GM19099 (cell line): ENCODE data around the gene PLXNA2.

Experiments used
- POLR2A ChIP-seq: IDR thresholded peaks from 3 replicates; pipeline ENCODE4 v1.6.1; 2011; ENCODE audit warnings: low read depth; ENCODE audit not compliant: insufficient read length; ENCODE audit errors: extremely low read depth

PLXNA2 gene

DNA sequence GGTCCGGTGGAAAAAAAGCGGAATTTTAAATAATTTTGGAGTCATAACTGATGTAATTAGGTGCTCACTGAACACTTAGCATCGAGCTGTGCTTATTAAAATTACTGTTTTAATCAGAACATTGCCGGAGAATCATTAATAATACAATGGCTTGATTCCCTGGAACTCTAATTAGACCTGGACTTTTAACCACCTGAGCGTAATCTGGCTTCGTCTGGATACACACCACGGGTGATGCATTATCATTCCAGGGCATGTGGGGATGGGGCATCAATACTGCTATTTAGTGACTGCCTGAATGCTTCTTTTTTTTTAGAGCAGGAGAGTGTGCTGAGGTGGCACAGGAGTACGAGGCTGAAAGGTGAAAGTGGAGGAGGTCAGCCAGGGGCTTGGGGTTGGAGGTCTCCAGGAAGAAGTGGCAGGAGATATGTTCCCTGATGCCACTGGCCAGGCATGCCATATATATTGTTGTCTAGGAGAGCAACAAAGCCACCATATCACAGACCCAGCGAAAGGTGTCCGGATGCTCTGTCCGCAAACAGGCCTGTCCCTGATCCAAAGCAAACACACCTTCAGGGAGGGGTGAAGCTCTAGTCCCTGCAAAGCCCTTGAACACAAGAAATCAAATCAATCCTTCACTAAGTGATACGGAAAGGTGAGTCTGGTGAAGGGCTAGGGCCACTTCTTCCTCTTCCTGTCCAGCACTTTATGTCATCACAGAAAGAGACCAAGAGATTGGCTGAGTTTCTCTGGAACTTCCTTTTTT, 125.2 kb downstream of the PLXNA2 start:
- no peak for TF ChIP-seq POLR2A

- TF ChIP-seq POLR2A = no peak
Measured at GRCh38 chr1:208118306-208118705, 125.9 kb downstream of the PLXNA2 start.

DNA sequence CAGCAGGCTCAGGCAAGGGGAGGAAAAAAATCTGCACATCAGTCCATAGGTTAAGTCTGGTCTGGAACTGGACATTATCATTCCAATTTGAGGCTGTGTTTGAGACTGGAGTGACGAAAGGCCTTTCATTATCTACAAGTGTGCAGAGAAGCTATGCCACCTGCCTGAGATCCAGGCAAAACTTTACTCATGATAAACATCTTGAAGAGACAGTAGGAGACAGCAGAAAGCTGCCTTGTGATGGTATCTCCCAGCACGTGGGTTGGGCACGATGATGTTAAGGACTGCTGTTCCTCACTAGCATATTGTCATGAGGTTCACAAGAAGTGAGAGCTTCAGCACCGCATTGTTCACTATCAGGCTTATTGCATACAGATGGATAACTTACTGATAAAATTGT, 126.4 kb downstream of the PLXNA2 start:
- no peak for TF ChIP-seq POLR2A

- TF ChIP-seq POLR2A = no peak
Measured at GRCh38 chr1:208117409-208117808, 126.8 kb downstream of the PLXNA2 start.

DNA sequence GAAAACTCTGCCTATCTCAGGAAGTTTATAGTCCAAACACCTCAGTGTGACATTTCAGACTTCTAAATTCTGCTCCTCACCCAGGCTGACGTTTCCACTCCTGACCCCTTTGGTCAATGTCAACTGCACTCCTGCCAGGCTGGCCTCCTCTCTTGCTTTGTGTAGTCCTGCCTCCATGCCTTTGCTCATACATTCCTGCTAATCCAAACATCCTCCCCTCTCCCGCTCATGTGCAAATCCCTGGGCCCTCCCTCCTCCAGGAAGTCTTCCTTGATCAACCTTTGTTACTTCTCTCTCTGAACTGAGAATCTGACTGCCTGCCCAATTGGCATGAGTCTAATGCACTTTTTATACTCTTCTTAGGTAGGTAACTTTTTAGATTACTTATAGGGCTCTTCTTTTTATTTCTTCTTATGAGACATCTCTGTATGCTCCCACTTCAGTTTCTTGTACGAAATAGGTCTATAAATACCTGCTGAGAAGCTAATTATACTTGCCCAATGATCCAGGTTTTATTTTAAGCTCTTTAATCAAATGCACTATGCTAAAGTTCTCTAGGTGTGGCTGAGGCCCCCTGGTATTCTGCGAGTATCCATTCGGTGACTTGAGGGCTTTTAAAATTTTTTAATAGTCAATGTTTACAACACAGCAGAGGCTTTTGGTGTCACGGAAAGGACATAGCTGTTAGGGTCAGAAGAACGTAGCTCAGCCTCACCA, 128.1 kb downstream of the PLXNA2 start:
- no peak for TF ChIP-seq POLR2A

GRCh38 chr1:208113011-208113410, 131.2 kb downstream of the PLXNA2 start:
- TF ChIP-seq POLR2A = no peak

DNA sequence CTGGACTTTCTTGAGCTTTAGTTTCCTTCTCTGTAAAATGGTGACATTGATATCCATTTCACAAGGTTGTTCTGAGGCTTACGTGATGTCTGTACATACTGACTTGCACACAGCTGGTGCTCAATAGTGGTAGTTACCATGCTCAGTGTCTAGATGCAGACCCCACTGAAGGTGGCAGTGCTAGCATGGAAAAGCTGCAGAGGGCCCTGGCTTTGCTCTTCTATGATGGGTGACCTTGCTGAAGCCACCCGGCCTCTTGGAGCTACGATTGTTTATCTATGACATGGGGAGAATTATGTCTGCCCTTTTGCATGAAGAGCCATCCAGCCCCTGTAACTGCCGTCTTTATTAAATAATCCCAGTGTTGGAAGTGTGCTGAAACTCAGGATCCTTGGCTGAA, 131.8 kb downstream of the PLXNA2 start:
- no peak for TF ChIP-seq POLR2A

DNA sequence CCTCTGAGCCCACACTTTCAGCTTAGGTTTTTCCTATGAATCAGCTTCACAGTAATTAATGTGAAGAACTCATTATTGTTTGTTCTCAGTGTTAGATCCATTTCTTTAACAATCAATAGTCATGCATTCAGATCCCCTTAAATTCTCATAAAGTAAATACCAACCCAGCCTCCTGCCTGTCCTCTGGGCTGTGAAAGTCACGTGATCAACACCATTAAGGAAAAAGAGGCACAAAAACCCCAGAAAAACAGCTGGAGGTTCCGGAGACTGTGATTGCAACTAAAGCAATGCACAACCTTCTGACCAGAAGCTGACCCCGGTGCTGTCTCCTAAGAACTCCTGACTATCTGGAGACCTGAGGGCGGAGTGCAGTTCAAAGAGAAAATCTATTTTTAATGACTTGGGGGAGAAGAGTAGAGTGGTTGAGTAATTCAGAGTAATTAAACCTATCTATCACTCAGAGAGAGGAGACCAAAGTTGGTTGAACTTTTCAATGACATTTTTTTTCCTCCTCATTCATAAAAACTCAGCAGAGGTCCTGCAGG, 132.5 kb downstream of the PLXNA2 start:
- TF ChIP-seq POLR2A = no peak

DNA sequence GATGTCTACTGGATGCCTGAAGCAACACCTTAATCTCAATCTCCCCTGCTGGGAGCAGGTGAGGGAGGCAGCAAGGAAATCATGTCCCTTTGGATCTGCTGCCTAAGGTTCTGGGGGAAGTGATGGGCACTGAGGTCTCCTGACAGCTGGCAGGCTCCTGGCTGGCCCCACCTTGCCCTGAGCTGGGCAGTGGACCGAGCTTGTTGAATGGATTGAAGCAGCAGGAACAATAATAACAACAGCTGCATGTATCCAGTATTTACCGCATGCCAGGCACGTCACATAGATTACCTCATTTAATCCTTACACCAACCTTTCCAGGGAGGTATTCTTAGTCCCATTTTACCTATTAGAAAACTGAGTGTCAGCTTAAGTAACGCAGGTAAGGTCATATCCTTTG, 133.9 kb downstream of the PLXNA2 start:
- no peak for TF ChIP-seq POLR2A

DNA sequence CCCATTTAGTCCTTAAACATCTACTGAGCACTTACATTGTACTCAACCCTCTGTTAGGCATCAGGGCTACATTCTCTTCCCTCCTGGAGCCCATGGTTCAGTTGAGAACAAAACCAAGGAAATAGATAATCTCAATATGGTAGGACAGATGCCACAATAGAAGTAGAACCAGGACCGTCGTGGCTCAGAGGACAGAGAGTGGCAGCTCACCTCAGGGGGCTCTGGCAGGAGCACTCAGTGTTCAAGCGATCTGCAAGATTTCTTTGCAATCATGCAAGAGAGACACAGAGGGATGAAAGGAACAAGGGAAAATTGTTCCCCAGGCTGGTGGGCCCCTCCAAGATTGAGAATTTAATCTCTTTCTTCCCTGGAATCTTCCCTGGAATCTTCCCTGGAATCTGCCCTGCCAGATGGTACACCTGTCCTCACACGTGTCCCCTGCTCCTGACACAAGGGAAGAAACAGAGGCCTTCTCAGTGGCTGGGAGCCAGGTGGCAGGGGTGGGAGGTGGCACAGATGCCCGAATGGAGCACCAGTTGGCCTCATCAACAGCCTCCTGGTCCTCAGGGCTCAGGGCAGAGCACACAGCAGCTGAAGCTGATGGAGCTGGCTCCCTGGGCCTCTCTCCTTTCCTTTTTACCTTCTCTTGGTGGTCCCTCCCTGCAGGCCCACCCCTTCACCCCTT, 135.4 kb downstream of the PLXNA2 start:
- no peak for TF ChIP-seq POLR2A

- TF ChIP-seq POLR2A = no peak
Measured at GRCh38 chr1:208108213-208108608, 136.0 kb downstream of the PLXNA2 start.

- TF ChIP-seq POLR2A = no peak
Measured at GRCh38 chr1:208107425-208108212, 136.6 kb downstream of the PLXNA2 start.

DNA sequence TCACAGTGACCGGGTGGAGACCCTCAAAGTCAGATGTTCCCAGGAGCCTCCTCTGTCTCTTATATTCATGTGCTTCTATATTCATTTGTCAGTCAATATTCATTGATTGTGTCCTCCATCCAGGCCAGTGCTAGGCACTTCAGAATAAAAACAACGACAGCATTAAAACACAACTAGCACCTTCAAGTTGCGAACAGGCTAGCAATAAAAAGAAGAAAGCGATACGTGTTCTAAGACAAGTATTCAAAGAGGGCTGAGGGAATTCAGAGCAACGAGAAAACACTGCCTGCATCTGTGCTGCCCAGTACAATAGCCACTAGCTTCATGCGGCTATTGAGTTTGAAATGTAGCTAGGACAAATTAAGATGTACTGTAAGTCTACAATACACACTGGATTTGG, 138.0 kb downstream of the PLXNA2 start:
- no peak for TF ChIP-seq POLR2A

DNA sequence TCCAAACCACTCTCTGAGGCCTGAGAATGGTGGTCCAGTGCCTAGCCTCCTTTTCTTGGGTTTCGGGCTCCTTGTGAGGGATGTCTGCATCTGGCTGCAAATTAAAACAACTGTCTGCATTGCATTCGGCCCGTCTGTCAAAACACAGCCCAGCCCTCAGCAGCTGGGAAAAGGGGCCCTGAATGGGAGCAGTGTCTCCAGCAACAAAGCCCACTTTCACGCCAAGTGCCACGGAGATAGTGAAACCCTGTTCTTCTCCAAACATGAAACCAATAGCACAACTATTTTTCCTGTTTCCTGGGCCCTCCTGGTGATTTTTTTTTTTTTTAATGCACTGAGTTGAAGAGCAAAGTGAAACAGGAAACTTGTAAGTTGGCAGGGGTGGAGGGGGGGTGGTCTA, 138.4 kb downstream of the PLXNA2 start:
- TF ChIP-seq POLR2A = no peak
